IPS-18a (cell line): ENCODE results near the gene KYNU.

Source experiments
- H3K27ac ChIP-seq: one replicate; pipeline ENCODE4 v1.5.1; 2013; ENCODE audit warnings: low read length
- H3K27me3 ChIP-seq: one replicate; pipeline ENCODE4 v1.6.1; 2013; ENCODE audit warnings: mild to moderate bottlenecking, low read length; ENCODE audit not compliant: control insufficient read depth, insufficient read depth
- H3K36me3 ChIP-seq: one replicate; pipeline ENCODE4 v1.6.1; 2013; ENCODE audit warnings: low read depth, low read length; ENCODE audit not compliant: control insufficient read depth
- H3K4me1 ChIP-seq: one replicate; pipeline ENCODE4 v1.6.1; 2013; ENCODE audit warnings: low read depth, low read length; ENCODE audit not compliant: control insufficient read depth
- H3K4me3 ChIP-seq: one replicate; pipeline ENCODE4 v1.5.1; 2013; ENCODE audit warnings: low read length
- H3K9ac ChIP-seq: one replicate; pipeline ENCODE4 v1.6.1; 2013; ENCODE audit warnings: mild to moderate bottlenecking, low read length, moderate library complexity
- H3K9me3 ChIP-seq: one replicate; pipeline ENCODE4 v1.6.1; 2013; ENCODE audit warnings: low read depth, low read length; ENCODE audit not compliant: control insufficient read depth

The KYNU gene

DNA sequence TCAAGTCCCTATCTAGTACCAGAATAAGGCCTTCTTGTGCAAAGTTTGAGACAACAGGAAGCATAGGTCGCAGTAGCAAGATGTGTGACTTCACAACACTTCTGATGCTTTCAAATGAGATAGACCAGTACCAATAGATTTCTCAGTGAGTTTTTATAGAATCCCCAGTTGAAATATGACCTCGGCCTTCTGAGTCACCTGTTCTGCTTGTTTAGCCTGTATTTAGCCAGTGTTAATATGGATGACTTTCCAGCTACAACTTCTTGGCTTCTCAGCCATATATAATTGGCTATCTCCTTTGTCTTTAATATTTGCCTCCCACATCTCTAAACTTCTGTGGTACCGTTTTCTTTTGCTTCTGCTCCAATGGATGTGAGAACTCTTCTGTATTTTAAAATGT, 113.8 kb downstream of the KYNU start:
- H3K4me3 ChIP-seq: no peak overlapping the region
- no peaks in the 10 kb centered on the region for H3K4me1 ChIP-seq
- no peaks in the 10 kb centered on the region for H3K36me3 ChIP-seq
- H3K27ac ChIP-seq: no peak overlapping the region
- no peaks in the 10 kb centered on the region for H3K27me3 ChIP-seq
- no peaks in the 10 kb centered on the region for H3K9me3 ChIP-seq
- no peak overlapping the region for H3K9ac ChIP-seq

- Histone ChIP-seq H3K9me3 (no peaks in the 10 kb centered on the region), H3K4me1 (no peaks in the 10 kb centered on the region), H3K9ac (no peak overlapping the region), H3K36me3 (no peaks in the 10 kb centered on the region), H3K27ac (no peak overlapping the region), H3K27me3 (no peaks in the 10 kb centered on the region), H3K4me3 (no peak overlapping the region)
These were observed 115.4 kb downstream of the KYNU start for GRCh38 chr2:142992840-142993239.

DNA sequence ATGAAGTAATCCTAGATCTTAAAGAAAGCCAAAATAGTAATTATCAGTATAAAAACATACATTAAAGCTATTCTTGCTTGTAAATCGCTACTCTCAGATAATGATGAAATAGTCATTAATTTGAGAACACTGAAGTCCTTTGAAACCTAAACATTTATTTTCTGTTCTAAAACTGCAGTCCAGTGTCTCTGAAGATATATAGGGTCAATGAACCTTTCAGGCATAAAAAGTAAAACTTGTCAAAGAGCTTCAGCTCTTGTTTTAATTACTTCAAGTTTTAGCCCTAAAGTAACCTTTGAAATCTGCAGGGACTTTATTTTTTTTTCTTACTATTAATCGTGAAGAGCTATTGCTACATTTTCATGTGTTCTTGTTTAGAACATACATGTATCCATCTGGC, 116.3 kb downstream of the KYNU start:
- Histone ChIP-seq H3K27ac (no peak overlapping the region), H3K9me3 (no peaks in the 10 kb centered on the region), H3K36me3 (no peaks in the 10 kb centered on the region)

GRCh38 chr2:142994665-142995064, 117.2 kb downstream of the KYNU start:
- no peaks in the 10 kb centered on the region for H3K4me1 ChIP-seq
- no peaks in the 10 kb centered on the region for H3K9me3 ChIP-seq
- H3K27ac ChIP-seq: no peak overlapping the region
- no peaks in the 10 kb centered on the region for H3K27me3 ChIP-seq
- H3K9ac ChIP-seq: no peak overlapping the region
- no peaks in the 10 kb centered on the region for H3K36me3 ChIP-seq
- H3K4me3 ChIP-seq: no peak overlapping the region

More for the DNA sequence above, 116.3 kb downstream of the KYNU start:
- Histone ChIP-seq H3K4me1 (no peaks in the 10 kb centered on the region), H3K27me3 (no peaks in the 10 kb centered on the region), H3K4me3 (no peak overlapping the region), H3K9ac (no peak overlapping the region)

- no peak overlapping the region for H3K9ac ChIP-seq
- no peak overlapping the region for H3K4me3 ChIP-seq
- no peaks in the 10 kb centered on the region for H3K4me1 ChIP-seq
- no peaks in the 10 kb centered on the region for H3K9me3 ChIP-seq
- no peak overlapping the region for H3K27ac ChIP-seq
- H3K36me3 ChIP-seq: no peaks in the 10 kb centered on the region
- no peaks in the 10 kb centered on the region for H3K27me3 ChIP-seq
These were observed 119.8 kb downstream of the KYNU start for GRCh38 chr2:142997231-142997630.

DNA sequence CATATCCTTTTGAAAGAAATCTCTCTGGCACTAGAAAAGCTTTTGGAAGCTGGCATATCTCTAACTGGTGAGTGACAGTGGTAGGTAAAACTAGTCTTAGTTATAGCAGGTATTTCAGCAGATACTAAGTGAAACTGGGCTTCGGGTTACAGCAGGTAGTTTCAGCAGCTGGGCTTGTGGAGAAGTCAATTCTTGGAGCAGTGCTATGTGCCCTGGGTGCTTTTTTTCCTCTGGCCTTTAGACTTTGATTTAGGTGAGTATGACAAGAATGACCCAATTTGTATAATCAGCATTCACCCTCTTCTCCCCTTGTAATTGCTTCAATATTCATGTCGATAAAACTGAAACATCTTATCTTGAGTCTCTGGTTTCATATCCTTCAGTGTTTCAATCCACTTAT, 123.1 kb downstream of the KYNU start:
- Histone ChIP-seq H3K9ac (no peak overlapping the region), H3K4me1 (no peaks in the 10 kb centered on the region), H3K4me3 (no peak overlapping the region), H3K27me3 (no peaks in the 10 kb centered on the region), H3K9me3 (no peaks in the 10 kb centered on the region), H3K27ac (no peak overlapping the region), H3K36me3 (no peaks in the 10 kb centered on the region)

DNA sequence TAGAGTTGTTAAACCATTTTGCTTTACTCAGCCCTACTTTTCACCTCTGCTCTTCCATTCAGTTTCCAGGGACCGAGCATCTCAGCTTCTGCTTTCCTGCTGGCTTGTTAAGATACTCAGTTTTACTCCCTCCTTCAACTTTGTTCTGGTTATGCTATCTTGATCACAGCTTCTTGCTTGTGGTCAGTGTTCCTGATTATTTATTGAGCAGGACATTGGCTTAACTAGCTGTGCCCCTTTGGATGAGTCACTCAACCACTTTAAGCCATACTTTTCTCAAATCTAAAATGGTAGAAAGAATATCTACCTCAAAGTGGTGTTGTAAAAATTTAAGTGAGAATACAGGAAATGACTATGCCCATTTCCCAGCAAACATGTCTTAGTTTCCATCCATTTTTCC, 124.0 kb downstream of the KYNU start:
- no peaks in the 10 kb centered on the region for H3K27me3 ChIP-seq
- no peak overlapping the region for H3K27ac ChIP-seq
- no peaks in the 10 kb centered on the region for H3K4me1 ChIP-seq
- no peak overlapping the region for H3K9ac ChIP-seq
- H3K36me3 ChIP-seq: no peaks in the 10 kb centered on the region
- H3K9me3 ChIP-seq: no peaks in the 10 kb centered on the region
- H3K4me3 ChIP-seq: no peak overlapping the region

GRCh38 chr2:143015656-143016055, 138.2 kb downstream of the KYNU start:
- no peaks in the 10 kb centered on the region for H3K36me3 ChIP-seq
- H3K27ac ChIP-seq: no peak overlapping the region
- H3K9me3 ChIP-seq: no peaks in the 10 kb centered on the region
- no peaks in the 10 kb centered on the region for H3K4me1 ChIP-seq
- no peak overlapping the region for H3K4me3 ChIP-seq
- H3K27me3 ChIP-seq: no peaks in the 10 kb centered on the region
- H3K9ac ChIP-seq: no peak overlapping the region

DNA sequence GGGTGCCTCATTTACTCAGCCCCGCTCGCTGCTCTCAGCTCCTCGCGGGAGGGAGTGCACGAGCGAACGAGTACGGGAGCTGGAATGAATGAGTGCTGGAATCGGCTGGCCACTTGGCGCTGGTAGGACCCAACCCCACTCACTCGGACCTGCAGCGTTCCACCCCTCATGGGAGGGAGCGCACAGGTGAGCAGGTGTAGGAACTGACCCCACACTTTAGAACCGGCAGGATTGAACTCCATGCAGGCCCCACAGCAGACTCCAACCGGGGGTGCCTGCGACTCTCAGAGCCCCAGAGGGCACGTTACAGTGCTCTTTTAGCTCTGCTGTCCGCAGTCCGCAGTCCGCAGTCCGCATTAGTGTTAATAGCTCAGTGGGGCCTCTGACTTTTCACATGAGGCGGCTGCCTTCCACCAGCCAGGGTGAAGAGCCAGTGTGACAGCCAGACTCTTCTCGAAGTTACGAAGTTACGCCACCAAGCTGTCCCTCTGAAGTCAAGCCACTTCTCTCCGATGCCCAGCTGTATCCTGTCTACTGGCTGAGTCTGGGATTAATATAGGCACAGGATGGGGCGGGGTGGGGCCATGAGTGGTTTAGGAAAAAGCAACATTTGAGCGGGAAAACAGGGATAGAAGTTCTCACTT, 149.1 kb downstream of the KYNU start:
- H3K27ac ChIP-seq: no peak overlapping the region
- H3K4me3 ChIP-seq: peak overlapping the region; percentile 48
- H3K36me3 ChIP-seq: no peaks in the 10 kb centered on the region
- no peaks in the 10 kb centered on the region for H3K9me3 ChIP-seq
- H3K9ac ChIP-seq: no peak overlapping the region
- peaks cover 13% of the 10 kb centered on the region for H3K27me3 ChIP-seq
- H3K4me1 ChIP-seq: peaks cover 3% of the 10 kb centered on the region

- Histone ChIP-seq H3K36me3 (no peaks in the 10 kb centered on the region), H3K4me3 (no peak overlapping the region), H3K9ac (no peak overlapping the region), H3K9me3 (no peaks in the 10 kb centered on the region), H3K27ac (no peak overlapping the region), H3K27me3 (peaks cover 13% of the 10 kb centered on the region), H3K4me1 (peaks cover 3% of the 10 kb centered on the region)
These were observed 151.7 kb downstream of the KYNU start for GRCh38 chr2:143029141-143029540.

- no peaks in the 10 kb centered on the region for H3K9me3 ChIP-seq
- no peak overlapping the region for H3K9ac ChIP-seq
- H3K36me3 ChIP-seq: no peaks in the 10 kb centered on the region
- no peak overlapping the region for H3K4me3 ChIP-seq
- peaks cover 13% of the 10 kb centered on the region for H3K27me3 ChIP-seq
- H3K27ac ChIP-seq: no peak overlapping the region
- peaks cover 2% of the 10 kb centered on the region for H3K4me1 ChIP-seq
These were observed 152.7 kb downstream of the KYNU start for GRCh38 chr2:143030127-143030526.

DNA sequence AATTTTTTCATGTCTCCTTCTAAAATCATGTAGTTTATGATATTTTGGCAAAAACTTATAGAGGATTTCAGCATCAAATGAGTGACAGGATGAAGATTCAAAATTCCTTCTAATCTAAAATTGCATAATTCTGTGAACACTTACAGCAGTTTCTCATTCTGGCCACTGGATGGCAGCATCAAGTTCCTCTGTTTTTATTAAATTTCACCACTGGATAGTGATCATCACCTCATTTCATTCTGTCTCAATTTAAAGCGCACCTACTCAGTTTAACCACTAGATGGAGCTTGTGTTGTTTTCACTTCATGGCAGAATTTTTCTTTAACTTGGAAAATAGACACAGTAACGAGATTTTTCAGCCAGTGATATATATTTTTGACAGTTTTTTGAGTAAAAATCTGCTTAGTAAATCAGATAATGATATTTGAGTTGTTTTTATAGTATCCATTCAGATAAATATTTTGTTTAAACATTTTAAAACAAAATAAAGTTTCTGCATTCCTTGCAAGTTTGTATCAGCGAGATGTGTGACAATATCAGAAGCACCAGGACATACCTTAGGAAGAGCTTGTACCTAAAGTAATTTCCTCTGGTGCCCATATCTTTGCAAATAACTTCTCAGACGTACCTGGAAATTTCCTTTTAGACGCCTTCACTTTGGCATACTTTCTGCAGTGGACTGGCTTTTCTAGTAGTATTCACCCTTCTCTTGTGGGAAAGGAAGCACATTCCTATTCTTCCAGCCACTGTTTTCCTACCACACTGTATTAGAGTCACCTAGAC, 157.0 kb downstream of the KYNU start:
- no peaks in the 10 kb centered on the region for H3K36me3 ChIP-seq
- H3K27me3 ChIP-seq: no peaks in the 10 kb centered on the region
- H3K27ac ChIP-seq: no peak overlapping the region
- no peak overlapping the region for H3K9ac ChIP-seq
- no peaks in the 10 kb centered on the region for H3K4me1 ChIP-seq
- no peak overlapping the region for H3K4me3 ChIP-seq
- no peaks in the 10 kb centered on the region for H3K9me3 ChIP-seq
